SK-N-SH (cell line): ENCODE data around the gene TMEM243. TPM values are rescaled to one million over a fixed set of nuclear protein-coding genes. Genes with fewer than 3 reads are reported as not detected.

ENCODE experiments used
- CTCF ChIA-PET: fragments of 300-600, 350-600 bp; formaldehyde crosslinking; extraction: SDS; loops from one replicate; lab custom pipeline; 2021; lab: Yijun Ruan, JAX
- POLR2A ChIA-PET: fragments of 350-600 bp; sonication (Branson Sonifier 250); formaldehyde crosslinking; extraction: SDS; loops from one replicate; lab custom pipeline; 2020; ENCODE audit warnings: antibody characterized with exemption, inconsistent platforms; lab: Yijun Ruan, JAX
- DNase-seq: peaks from one replicate; pipeline ENCODE4 v3.0.0; 2012
- H2AFZ ChIP-seq: fragments of 200-600 bp; sonication (generic); 2 replicates; pipeline ENCODE4 v1.8.1; 2016; ENCODE audit warnings: antibody characterized with exemption, mild to moderate bottlenecking, low read depth
- H3F3A ChIP-seq: fragments of 200-600 bp; sonication (generic); replicated peaks from 2 replicates; pipeline ENCODE3; 2016; ENCODE audit warnings: antibody characterized with exemption, mild to moderate bottlenecking; ENCODE audit not compliant: insufficient read depth
- H3K27ac ChIP-seq, 2 experiments: fragments of 200-500 bp in 1 of 2; fragments of 200-600 bp in 1 of 2; sonication (Bioruptor generic) in 1 of 2; sonication (generic), shearing (Covaris generic) in 1 of 2; 2 replicates each; pipeline versions ENCODE4 v1.5.1 to v1.6.1; 2014 to 2016; ENCODE audit warnings: low read depth in 2 of 2, inconsistent platforms in 1 of 2, low read length in 1 of 2, mild to moderate bottlenecking in 1 of 2, mixed read lengths in 1 of 2
- H3K27me3 ChIP-seq: fragments of 200-600 bp; sonication (generic), shearing (Covaris generic); 2 replicates; pipeline ENCODE4 v1.6.1; 2016; ENCODE audit warnings: mixed run types; ENCODE audit not compliant: insufficient read depth
- H3K36me3 ChIP-seq, 2 experiments: fragments of 200-500 bp in 1 of 2; fragments of 200-600 bp in 1 of 2; sonication (Bioruptor generic) in 1 of 2; sonication (generic) in 1 of 2; replicated peaks in 1 of 2; 2 replicates each; pipeline versions ENCODE3 to v1.5.1; 2014 to 2016; ENCODE audit warnings: low read length in 1 of 2, mild to moderate bottlenecking in 1 of 2; ENCODE audit not compliant: insufficient read depth in 2 of 2, control insufficient read depth in 1 of 2
- H3K4me1 ChIP-seq, 2 experiments: fragments of 200-500 bp in 1 of 2; fragments of 200-600 bp in 1 of 2; sonication (Bioruptor generic) in 1 of 2; sonication (generic), shearing (Covaris generic) in 1 of 2; 2 replicates each; pipeline versions ENCODE4 v1.5.1 to v1.6.1; 2014 to 2016; ENCODE audit warnings: low read depth in 1 of 2, low read length in 1 of 2, mixed run types in 1 of 2; ENCODE audit not compliant: insufficient read depth in 2 of 2, control insufficient read depth in 1 of 2
- H3K4me2 ChIP-seq: fragments of 200-600 bp; sonication (generic), shearing (Covaris generic); 2 replicates; pipeline ENCODE4 v1.6.1; 2017; ENCODE audit warnings: mixed run types
- H3K4me3 ChIP-seq, 2 experiments: fragments of 200-500 bp in 1 of 2; fragments of 200-600 bp in 1 of 2; sonication (Bioruptor generic) in 1 of 2; sonication (generic), shearing (Covaris generic) in 1 of 2; 2 replicates each; pipeline versions ENCODE4 v1.5.1 to v1.8.1; 2014 to 2016; ENCODE audit warnings: low read depth in 2 of 2, inconsistent platforms in 1 of 2, low read length in 1 of 2, mild to moderate bottlenecking in 1 of 2, mixed read lengths in 1 of 2, moderate library complexity in 1 of 2
- H3K79me2 ChIP-seq: fragments of 200-600 bp; sonication (generic); 2 replicates; pipeline ENCODE4 v1.8.1; 2017; ENCODE audit warnings: mild to moderate bottlenecking; ENCODE audit not compliant: insufficient read depth
- H3K9ac ChIP-seq: fragments of 200-600 bp; sonication (generic); 2 replicates; pipeline ENCODE4 v1.6.1; 2017; ENCODE audit warnings: mixed run types
- H3K9me2 ChIP-seq: fragments of 200-600 bp; sonication (generic); 2 replicates; pipeline ENCODE4 v1.6.1; 2017; ENCODE audit warnings: mixed run types
- H3K9me3 ChIP-seq: fragments of 200-600 bp; sonication (generic); 2 replicates; pipeline ENCODE4 v1.6.1; 2017; ENCODE audit warnings: mixed run types, mild to moderate bottlenecking, moderate library complexity
- H4K20me1 ChIP-seq: fragments of 200-600 bp; sonication (generic); 2 replicates; pipeline ENCODE4 v1.6.1; 2017; ENCODE audit warnings: mild to moderate bottlenecking, mixed run types; ENCODE audit not compliant: insufficient read depth
- CHD2 ChIP-seq: fragments of 150-350 bp; IDR thresholded peaks from 2 replicates; pipeline ENCODE4 v1.6.1; 2018; ENCODE audit warnings: low read length; ENCODE audit not compliant: partially characterized antibody
- ELF1 ChIP-seq: IDR thresholded peaks from 2 replicates; pipeline ENCODE4 v1.4.0; 2012
- EP300 ChIP-seq, 2 experiments: IDR thresholded peaks; 2 replicates each; pipeline versions ENCODE4 v1.4.0 to v1.6.1; 2012; ENCODE audit warnings: borderline replicate concordance in 1 of 2, low read depth in 1 of 2, low read length in 1 of 2
- EZH2phosphoT487 ChIP-seq: fragments of 200-600 bp; sonication (generic); IDR thresholded peaks from 2 replicates; pipeline ENCODE4 v1.6.1; 2017; ENCODE audit warnings: low read depth, mixed run types, mild to moderate bottlenecking, antibody characterized with exemption, moderate library complexity, borderline replicate concordance
- FOXM1 ChIP-seq: IDR thresholded peaks from 2 replicates; pipeline ENCODE4 v1.4.0; 2012; ENCODE audit warnings: low read depth, mild to moderate bottlenecking
- GABPA ChIP-seq: IDR thresholded peaks from 2 replicates; pipeline ENCODE4 v1.4.0; 2012; ENCODE audit warnings: low read depth, mild to moderate bottlenecking
- GATA2 ChIP-seq: sonication (generic); formaldehyde crosslinking; IDR thresholded peaks from 2 replicates; pipeline ENCODE4 v1.5.0; 2020; ENCODE audit warnings: mild to moderate bottlenecking, missing genetic modification reagents
- MEF2A ChIP-seq: IDR thresholded peaks from 2 replicates; pipeline ENCODE4 v1.4.0; 2012; ENCODE audit warnings: low read depth, borderline replicate concordance
- MXI1 ChIP-seq: IDR thresholded peaks from 2 replicates; pipeline ENCODE4 v1.6.1; 2012; ENCODE audit warnings: mild to moderate bottlenecking, low read depth, low read length, improper control_type of control experiment
- NFIC ChIP-seq: IDR thresholded peaks from 2 replicates; pipeline ENCODE4 v1.4.0; 2012; ENCODE audit warnings: borderline replicate concordance
- NRF1 ChIP-seq: IDR thresholded peaks from 2 replicates; pipeline ENCODE4 v1.6.1; 2012; ENCODE audit warnings: low read depth, mild to moderate bottlenecking, low read length
- POLR2AphosphoS5 ChIP-seq: IDR thresholded peaks from 2 replicates; pipeline ENCODE4 v1.6.1; 2012; ENCODE audit warnings: low read depth, low read length
- RAD21 ChIP-seq: IDR thresholded peaks from 2 replicates; pipeline ENCODE4 v1.6.1; 2012; ENCODE audit warnings: mild to moderate bottlenecking, low read length
- RCOR1 ChIP-seq: fragments of 150-350 bp; IDR thresholded peaks from 2 replicates; pipeline ENCODE4 v1.6.1; 2017; ENCODE audit warnings: antibody characterized with exemption, low read length
- RFX5 ChIP-seq: IDR thresholded peaks from 2 replicates; pipeline ENCODE4 v1.6.1; 2012; ENCODE audit warnings: mild to moderate bottlenecking, improper control_type of control experiment, low read length
- RXRA ChIP-seq: IDR thresholded peaks from 2 replicates; pipeline ENCODE4 v1.4.0; 2012; ENCODE audit warnings: low read depth, mild to moderate bottlenecking, borderline replicate concordance
- TCF12 ChIP-seq: IDR thresholded peaks from 2 replicates; pipeline ENCODE4 v1.4.0; 2012
- WGBS: methylation state at CpG from one replicate; pipeline ENCODE4 v1.1.6; 2017; ENCODE audit warnings: low lambda C conversion rate; 5-methylcytosine and 5-hydroxymethylcytosine counted together
- polyA plus RNA-seq, 3 experiments: library from polyadenylated mRNA; depleted of rRNA; stranded (reverse); fragments of >200 nt; gene quantifications; 2 replicates each; pipeline ENCODE4 v1.2.3, GENCODE V29; 2012
- TF ChIP-seq, protein P1 (sequence below): IDR thresholded peaks from 2 replicates; pipeline ENCODE4; 2012
- TF ChIP-seq, protein P2 (sequence below): fragments of 150-350 bp; IDR thresholded peaks from 2 replicates; pipeline ENCODE4 v1.6.1; 2016; ENCODE audit warnings: mild to moderate bottlenecking, low read depth, low read length
- TF ChIP-seq, protein P3 (sequence below): fragments of 150-350 bp; IDR thresholded peaks from 2 replicates; pipeline ENCODE4 v1.6.1; 2017; ENCODE audit warnings: antibody characterized with exemption, low read length, low read depth, borderline replicate concordance
- TF ChIP-seq, protein P4 (sequence below): IDR thresholded peaks from 2 replicates; pipeline ENCODE4 v1.4.0; 2012; ENCODE audit warnings: low read depth, borderline replicate concordance

TMEM243 gene
- polyA plus RNA-seq, 1 of the 3 experiments (the other 2 are of a cell fraction), result 31.1 TPM

DNA sequence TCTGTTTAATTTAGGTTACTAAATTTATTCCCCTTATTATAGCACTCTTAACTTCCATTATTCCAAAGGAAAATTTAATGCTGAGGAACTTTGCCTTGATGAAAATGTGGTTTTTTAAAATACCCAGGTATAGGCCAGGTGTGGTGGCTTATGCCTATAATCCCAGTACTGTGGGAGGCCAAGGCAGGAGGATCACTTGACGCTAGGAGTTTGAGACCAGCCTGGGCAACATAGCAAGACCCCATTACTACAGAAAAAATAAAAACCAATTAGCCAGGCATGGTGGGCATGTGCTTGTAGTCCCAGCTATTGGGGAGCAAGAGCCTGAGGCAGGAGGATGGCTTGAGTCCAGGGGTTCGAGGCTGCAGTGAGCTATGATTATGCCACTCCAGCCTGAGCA, 32.4 kb downstream of the TMEM243 start:
- no peaks in the 10 kb centered on the region for H3K9me3 ChIP-seq
- H3K27ac ChIP-seq, result no peak overlapping the region
- no peak overlapping the region for H2AFZ ChIP-seq
- 91% methylated on average over 2 of the region's 2 CpGs for WGBS
- no peak overlapping the region for H3K9ac ChIP-seq
- H3K4me1 ChIP-seq, result no peaks in the 10 kb centered on the region; a peak in 1 of 4 replicates
- H3K9me2 ChIP-seq, result no peaks in the 10 kb centered on the region
- no peak overlapping the region for H3K4me3 ChIP-seq
- H3K36me3 ChIP-seq, result peaks cover 99 to 100% of the 10 kb centered on the region in 2 experiments
- H3K79me2 ChIP-seq, result no peaks in the 10 kb centered on the region
- POLR2A ChIA-PET, result no interaction called here
- CTCF ChIA-PET, result interaction anchor here (0.7 to 4.3 kb wide), 4 partner anchors 12 to 261 kb away, joined by 3 to 24 read pairs (median 3); no protein-coding TSS in a partner anchor
- DNase-seq, result no peak
- H3K4me2 ChIP-seq, result no peak overlapping the region
- peaks cover 29% of the 10 kb centered on the region for H3F3A ChIP-seq
- TF ChIP-seq POLR2AphosphoS5, result no peak
- no peak for TF ChIP-seq NRF1
- TF ChIP-seq ELF1, result no peak
- TF ChIP-seq MEF2A, result no peak
- no peak for TF ChIP-seq GATA2 (CRISPR knock-in tag)
- no peak for TF ChIP-seq RXRA
- TF ChIP-seq, protein P1, sequence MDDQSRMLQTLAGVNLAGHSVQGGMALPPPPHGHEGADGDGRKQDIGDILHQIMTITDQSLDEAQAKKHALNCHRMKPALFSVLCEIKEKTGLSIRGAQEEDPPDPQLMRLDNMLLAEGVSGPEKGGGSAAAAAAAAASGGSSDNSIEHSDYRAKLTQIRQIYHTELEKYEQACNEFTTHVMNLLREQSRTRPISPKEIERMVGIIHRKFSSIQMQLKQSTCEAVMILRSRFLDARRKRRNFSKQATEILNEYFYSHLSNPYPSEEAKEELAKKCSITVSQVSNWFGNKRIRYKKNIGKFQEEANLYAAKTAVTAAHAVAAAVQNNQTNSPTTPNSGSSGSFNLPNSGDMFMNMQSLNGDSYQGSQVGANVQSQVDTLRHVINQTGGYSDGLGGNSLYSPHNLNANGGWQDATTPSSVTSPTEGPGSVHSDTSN, result no peak
- no peak for TF ChIP-seq RAD21
- TF ChIP-seq CHD2, result no peak
- no peak for TF ChIP-seq EZH2phosphoT487
- TF ChIP-seq MXI1, result no peak
- TF ChIP-seq RFX5, result no peak
- no peak for TF ChIP-seq EP300 (IDR thresholded peaks at IDR 0.05; ENCODE audit: borderline replicate concordance in 1 of 2, low read depth in 1 of 2, low read length in 1 of 2)
- TF ChIP-seq TCF12, result no peak
- TF ChIP-seq, protein P2, sequence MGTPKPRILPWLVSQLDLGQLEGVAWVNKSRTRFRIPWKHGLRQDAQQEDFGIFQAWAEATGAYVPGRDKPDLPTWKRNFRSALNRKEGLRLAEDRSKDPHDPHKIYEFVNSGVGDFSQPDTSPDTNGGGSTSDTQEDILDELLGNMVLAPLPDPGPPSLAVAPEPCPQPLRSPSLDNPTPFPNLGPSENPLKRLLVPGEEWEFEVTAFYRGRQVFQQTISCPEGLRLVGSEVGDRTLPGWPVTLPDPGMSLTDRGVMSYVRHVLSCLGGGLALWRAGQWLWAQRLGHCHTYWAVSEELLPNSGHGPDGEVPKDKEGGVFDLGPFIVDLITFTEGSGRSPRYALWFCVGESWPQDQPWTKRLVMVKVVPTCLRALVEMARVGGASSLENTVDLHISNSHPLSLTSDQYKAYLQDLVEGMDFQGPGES, result no peak
- H4K20me1 ChIP-seq, result peaks cover 4% of the 10 kb centered on the region; the same call in 1 of the 2 replicates
- H3K27me3 ChIP-seq, result no peaks in the 10 kb centered on the region

DNA sequence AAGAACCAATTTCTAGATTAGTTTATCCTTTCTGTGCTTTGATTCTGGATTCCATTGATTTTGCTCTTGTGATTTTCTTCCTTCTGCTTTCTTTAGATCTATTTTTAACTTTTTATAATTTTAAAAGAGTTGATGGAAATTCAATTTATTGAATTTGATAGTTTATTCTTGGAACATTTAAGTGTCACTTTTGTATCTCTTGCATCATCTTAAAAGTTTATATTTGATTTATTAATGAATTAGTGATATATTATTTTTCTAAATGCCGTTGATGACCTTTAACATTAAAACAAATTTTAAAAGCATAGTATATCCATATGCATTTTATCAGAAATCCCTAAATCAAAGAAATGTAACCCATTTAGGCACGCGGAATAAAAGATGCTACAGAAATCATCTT, 40.4 kb downstream of the TMEM243 start:
- Histone ChIP-seq H3K79me2 (peaks cover 12% of the 10 kb centered on the region; the same call in 1 of the 2 replicates), H3K9me2 (no peaks in the 10 kb centered on the region), H3K4me3 (no peak overlapping the region), H3K36me3 (peaks cover 96 to 98% of the 10 kb centered on the region in 2 experiments), H2AFZ (no peak overlapping the region), H3K4me1 (no peaks in the 10 kb centered on the region; a peak in 2 of 4 replicates), H3K27ac (no peak overlapping the region), H3K4me2 (no peak overlapping the region), H3K27me3 (no peaks in the 10 kb centered on the region), H4K20me1 (no peaks in the 10 kb centered on the region), H3K9me3 (no peaks in the 10 kb centered on the region), H3K9ac (no peak overlapping the region), H3F3A (peaks cover 7% of the 10 kb centered on the region)
- CTCF ChIA-PET, result no interaction called here
- POLR2A ChIA-PET, result no interaction called here
- DNase-seq, result no peak
- WGBS, result 97% methylated on average over 3 of the region's 3 CpGs
- TF ChIP-seq NFIC (no peak), GABPA (no peak), RFX5 (no peak), RCOR1 (no peak), POLR2AphosphoS5 (no peak), GATA2 (CRISPR knock-in tag) (no peak), MXI1 (no peak), FOXM1 (no peak)
- TF ChIP-seq, protein P3, sequence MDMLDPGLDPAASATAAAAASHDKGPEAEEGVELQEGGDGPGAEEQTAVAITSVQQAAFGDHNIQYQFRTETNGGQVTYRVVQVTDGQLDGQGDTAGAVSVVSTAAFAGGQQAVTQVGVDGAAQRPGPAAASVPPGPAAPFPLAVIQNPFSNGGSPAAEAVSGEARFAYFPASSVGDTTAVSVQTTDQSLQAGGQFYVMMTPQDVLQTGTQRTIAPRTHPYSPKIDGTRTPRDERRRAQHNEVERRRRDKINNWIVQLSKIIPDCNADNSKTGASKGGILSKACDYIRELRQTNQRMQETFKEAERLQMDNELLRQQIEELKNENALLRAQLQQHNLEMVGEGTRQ, result no peak
- TF ChIP-seq, protein P4, sequence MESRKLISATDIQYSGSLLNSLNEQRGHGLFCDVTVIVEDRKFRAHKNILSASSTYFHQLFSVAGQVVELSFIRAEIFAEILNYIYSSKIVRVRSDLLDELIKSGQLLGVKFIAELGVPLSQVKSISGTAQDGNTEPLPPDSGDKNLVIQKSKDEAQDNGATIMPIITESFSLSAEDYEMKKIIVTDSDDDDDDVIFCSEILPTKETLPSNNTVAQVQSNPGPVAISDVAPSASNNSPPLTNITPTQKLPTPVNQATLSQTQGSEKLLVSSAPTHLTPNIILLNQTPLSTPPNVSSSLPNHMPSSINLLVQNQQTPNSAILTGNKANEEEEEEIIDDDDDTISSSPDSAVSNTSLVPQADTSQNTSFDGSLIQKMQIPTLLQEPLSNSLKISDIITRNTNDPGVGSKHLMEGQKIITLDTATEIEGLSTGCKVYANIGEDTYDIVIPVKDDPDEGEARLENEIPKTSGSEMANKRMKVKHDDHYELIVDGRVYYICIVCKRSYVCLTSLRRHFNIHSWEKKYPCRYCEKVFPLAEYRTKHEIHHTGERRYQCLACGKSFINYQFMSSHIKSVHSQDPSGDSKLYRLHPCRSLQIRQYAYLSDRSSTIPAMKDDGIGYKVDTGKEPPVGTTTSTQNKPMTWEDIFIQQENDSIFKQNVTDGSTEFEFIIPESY, result no peak
